ENCODE measurements around the gene PRRG3.

The PRRG3 gene

GRCh38 chrX:151727346-151727745 is 32.1 kb downstream of the PRRG3 start:
- DNase-seq (ENCODE audit: low read depth): no peak
- H3K4me3 ChIP-seq (ENCODE audit: low read length): no peak overlapping the region
- no peak for TF ChIP-seq CTCF (conservative IDR thresholded peaks at IDR 0.05; ENCODE audit: low read length)

- no peak for TF ChIP-seq CTCF (conservative IDR thresholded peaks at IDR 0.05; ENCODE audit: low read length)
- no peak overlapping the region for H3K4me3 ChIP-seq (ENCODE audit: low read length)
- DNase-seq (ENCODE audit: low read depth): no peak
These were observed 33.9 kb downstream of the PRRG3 start for GRCh38 chrX:151729056-151729725.

GRCh38 chrX:151734446-151734845 is 39.2 kb downstream of the PRRG3 start, which contains the start of gene CNGA2:
Gene CNGA2, plus strand, starts transcription at chrX:151734746. Its CDS starts 3,738 bp downstream, at chrX:151738484.
- no peak for TF ChIP-seq CTCF (conservative IDR thresholded peaks at IDR 0.05; ENCODE audit: low read length)

GRCh38 chrX:151735219-151735618 is 40.0 kb downstream of the PRRG3 start:
- no peak for TF ChIP-seq CTCF (conservative IDR thresholded peaks at IDR 0.05; ENCODE audit: low read length)
- H3K4me3 ChIP-seq (ENCODE audit: low read length): no peak overlapping the region
- DNase-seq (ENCODE audit: low read depth): no peak

More at GRCh38 chrX:151734446-151734845, 39.2 kb downstream of the PRRG3 start, which contains the start of gene CNGA2:
- no peak for DNase-seq (ENCODE audit: low read depth)
- H3K4me3 ChIP-seq (ENCODE audit: low read length): no peak within 1 kb of the TSS

GRCh38 chrX:151736685-151737084 is 41.4 kb downstream of the PRRG3 start:
- no peak for TF ChIP-seq CTCF (conservative IDR thresholded peaks at IDR 0.05; ENCODE audit: low read length)
- no peak for DNase-seq (ENCODE audit: low read depth)
- H3K4me3 ChIP-seq (ENCODE audit: low read length): no peak overlapping the region

- DNase-seq (ENCODE audit: low read depth): no peak
- H3K4me3 ChIP-seq (ENCODE audit: low read length): no peak overlapping the region
- TF ChIP-seq CTCF (conservative IDR thresholded peaks at IDR 0.05; ENCODE audit: low read length): no peak
These were observed 42.2 kb downstream of the PRRG3 start for GRCh38 chrX:151737494-151737893.

- no peak overlapping the region for H3K4me3 ChIP-seq (ENCODE audit: low read length)
- no peak for TF ChIP-seq CTCF (conservative IDR thresholded peaks at IDR 0.05; ENCODE audit: low read length)
- DNase-seq (ENCODE audit: low read depth): no peak
These were observed 43.5 kb downstream of the PRRG3 start for GRCh38 chrX:151738751-151739150.

Measured in AG10803 (cell line).